Measurements from ENCODE around the gene MRPS34. TPM values are rescaled to one million over a fixed set of nuclear protein-coding genes. Genes with fewer than 3 reads are reported as not detected.

The MRPS34 gene
- total and polyA plus RNA-seq, 10 of the 15 experiments (the other 5 are each of a cell fraction or from before 2014, with no cell fraction given): 3.6 to 285 (median 147) TPM

- TF ChIP-seq ZNF592 (IDR thresholded peaks at IDR 0.05) (peak; percentile 51; the same call in 1 of the 2 replicates), IRF3 (IDR thresholded peaks at IDR 0.05) (peak; percentile 97), SP1 (IDR thresholded peaks at IDR 0.05; ENCODE audit: low read depth, low read length) (peak; percentile 97), POU2F2 (IDR thresholded peaks at IDR 0.05; ENCODE audit: borderline replicate concordance, low read depth, low read length) (peak; percentile 44; the same call in 1 of the 3 replicates), NBN (IDR thresholded peaks at IDR 0.05) (peak; percentile 92), EGR1 (IDR thresholded peaks at IDR 0.05; ENCODE audit: borderline replicate concordance in 1 of 2, low read depth in 2 of 2, low read length in 2 of 2) (peak in 1 of 2 experiments; percentile 32; a peak in 1 of 3 replicates), ZNF687 (IDR thresholded peaks at IDR 0.05) (0 out of 2 replicates have a peak, but pooled peaks have one; percentile 14), E2F8 (IDR thresholded peaks at IDR 0.05; ENCODE audit: low read depth, partially characterized antibody) (peak; percentile 81), ELK1 (IDR thresholded peaks at IDR 0.05; ENCODE audit: low read depth, low read length) (peak; percentile 65; the same call in 1 of the 2 replicates), ZNF207 (IDR thresholded peaks at IDR 0.05; ENCODE audit: borderline replicate concordance) (0 out of 2 replicates have a peak, but pooled peaks have one; percentile 67), SREBF2 (IDR thresholded peaks at IDR 0.05; ENCODE audit: low read length) (0 out of 2 replicates have a peak, but pooled peaks have one; percentile 24), SMARCA5 (IDR thresholded peaks at IDR 0.05) (0 out of 2 replicates have a peak, but pooled peaks have one; percentile 26)
- TF ChIP-seq, protein P1, sequence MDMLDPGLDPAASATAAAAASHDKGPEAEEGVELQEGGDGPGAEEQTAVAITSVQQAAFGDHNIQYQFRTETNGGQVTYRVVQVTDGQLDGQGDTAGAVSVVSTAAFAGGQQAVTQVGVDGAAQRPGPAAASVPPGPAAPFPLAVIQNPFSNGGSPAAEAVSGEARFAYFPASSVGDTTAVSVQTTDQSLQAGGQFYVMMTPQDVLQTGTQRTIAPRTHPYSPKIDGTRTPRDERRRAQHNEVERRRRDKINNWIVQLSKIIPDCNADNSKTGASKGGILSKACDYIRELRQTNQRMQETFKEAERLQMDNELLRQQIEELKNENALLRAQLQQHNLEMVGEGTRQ (IDR thresholded peaks at IDR 0.05; ENCODE audit: borderline replicate concordance, low read depth, low read length): no peak
Observed at GRCh38 chr16:1782408-1783264, 9.7 kb upstream of the MRPS34 start, which contains the start of the genes NUBP2 and SPSB3 (continued).

All from GM12878 (cell line).